ENCODE measurements around the gene RPS16.

DNA sequence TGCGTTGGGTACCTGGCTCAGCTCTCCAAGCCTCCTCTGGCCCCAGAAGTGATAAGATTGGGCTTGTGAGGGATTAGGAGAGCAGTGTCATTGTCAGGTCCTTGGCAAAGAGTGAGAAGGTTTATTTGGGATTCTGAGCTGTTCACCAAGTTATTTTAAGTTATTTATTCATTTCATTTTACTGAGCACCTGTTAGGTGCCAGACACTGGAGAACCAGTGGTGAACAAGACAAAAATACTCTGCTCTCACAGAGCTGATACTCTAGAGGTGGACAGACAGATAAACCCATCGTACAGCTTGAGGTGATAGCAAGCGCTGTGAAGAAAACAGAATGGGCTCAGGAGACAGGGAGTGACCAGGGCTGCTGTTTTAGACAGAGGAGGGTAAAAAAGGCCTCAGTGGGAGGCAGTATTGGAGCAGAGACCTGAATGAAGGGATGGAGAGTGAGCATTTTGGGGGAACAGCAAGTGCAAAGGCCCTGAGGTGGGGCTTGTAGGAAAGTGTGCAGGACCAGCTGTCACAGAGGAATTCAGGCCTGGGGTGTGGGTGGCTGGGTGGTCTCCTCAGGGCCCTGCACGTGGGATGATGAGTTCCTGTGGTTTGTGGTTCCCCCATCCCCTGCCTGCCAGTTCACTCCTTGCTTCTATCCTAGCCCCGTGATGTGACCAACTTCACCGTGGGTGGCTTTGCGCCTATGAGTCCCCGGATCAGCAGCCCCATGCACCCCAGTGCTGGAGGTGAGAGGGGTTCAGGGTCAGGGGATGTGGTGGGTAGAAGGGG, 36.2 kb upstream of the RPS16 start:
- TF ChIP-seq, protein P1, sequence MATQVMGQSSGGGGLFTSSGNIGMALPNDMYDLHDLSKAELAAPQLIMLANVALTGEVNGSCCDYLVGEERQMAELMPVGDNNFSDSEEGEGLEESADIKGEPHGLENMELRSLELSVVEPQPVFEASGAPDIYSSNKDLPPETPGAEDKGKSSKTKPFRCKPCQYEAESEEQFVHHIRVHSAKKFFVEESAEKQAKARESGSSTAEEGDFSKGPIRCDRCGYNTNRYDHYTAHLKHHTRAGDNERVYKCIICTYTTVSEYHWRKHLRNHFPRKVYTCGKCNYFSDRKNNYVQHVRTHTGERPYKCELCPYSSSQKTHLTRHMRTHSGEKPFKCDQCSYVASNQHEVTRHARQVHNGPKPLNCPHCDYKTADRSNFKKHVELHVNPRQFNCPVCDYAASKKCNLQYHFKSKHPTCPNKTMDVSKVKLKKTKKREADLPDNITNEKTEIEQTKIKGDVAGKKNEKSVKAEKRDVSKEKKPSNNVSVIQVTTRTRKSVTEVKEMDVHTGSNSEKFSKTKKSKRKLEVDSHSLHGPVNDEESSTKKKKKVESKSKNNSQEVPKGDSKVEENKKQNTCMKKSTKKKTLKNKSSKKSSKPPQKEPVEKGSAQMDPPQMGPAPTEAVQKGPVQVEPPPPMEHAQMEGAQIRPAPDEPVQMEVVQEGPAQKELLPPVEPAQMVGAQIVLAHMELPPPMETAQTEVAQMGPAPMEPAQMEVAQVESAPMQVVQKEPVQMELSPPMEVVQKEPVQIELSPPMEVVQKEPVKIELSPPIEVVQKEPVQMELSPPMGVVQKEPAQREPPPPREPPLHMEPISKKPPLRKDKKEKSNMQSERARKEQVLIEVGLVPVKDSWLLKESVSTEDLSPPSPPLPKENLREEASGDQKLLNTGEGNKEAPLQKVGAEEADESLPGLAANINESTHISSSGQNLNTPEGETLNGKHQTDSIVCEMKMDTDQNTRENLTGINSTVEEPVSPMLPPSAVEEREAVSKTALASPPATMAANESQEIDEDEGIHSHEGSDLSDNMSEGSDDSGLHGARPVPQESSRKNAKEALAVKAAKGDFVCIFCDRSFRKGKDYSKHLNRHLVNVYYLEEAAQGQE (IDR thresholded peaks at IDR 0.05; ENCODE audit: unreplicated experiment) = no peak
- TF ChIP-seq, protein P2, sequence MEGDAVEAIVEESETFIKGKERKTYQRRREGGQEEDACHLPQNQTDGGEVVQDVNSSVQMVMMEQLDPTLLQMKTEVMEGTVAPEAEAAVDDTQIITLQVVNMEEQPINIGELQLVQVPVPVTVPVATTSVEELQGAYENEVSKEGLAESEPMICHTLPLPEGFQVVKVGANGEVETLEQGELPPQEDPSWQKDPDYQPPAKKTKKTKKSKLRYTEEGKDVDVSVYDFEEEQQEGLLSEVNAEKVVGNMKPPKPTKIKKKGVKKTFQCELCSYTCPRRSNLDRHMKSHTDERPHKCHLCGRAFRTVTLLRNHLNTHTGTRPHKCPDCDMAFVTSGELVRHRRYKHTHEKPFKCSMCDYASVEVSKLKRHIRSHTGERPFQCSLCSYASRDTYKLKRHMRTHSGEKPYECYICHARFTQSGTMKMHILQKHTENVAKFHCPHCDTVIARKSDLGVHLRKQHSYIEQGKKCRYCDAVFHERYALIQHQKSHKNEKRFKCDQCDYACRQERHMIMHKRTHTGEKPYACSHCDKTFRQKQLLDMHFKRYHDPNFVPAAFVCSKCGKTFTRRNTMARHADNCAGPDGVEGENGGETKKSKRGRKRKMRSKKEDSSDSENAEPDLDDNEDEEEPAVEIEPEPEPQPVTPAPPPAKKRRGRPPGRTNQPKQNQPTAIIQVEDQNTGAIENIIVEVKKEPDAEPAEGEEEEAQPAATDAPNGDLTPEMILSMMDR (conservative IDR thresholded peaks at IDR 0.05; ENCODE audit: low read depth in 2 of 2) = no peak
- TF ChIP-seq CREB1 (CRISPR knock-in tag; IDR thresholded peaks at IDR 0.05; ENCODE audit: low read depth) (no peak), EZH2phosphoT487 (IDR thresholded peaks at IDR 0.05; ENCODE audit: unreplicated experiment) (no peak), POLR2AphosphoS5 (IDR thresholded peaks at IDR 0.05; ENCODE audit: low read depth) (no peak), EZH2 (IDR thresholded peaks at IDR 0.05; ENCODE audit: low read depth, unreplicated experiment) (no peak), JUNB (IDR thresholded peaks at IDR 0.05; ENCODE audit: unreplicated experiment) (no peak), STAT1 (IDR thresholded peaks at IDR 0.05; ENCODE audit: unreplicated experiment) (no peak)

Measured in GM23338 (cell line).